Skeletal muscle tissue (tissue), 4 donors: ENCODE results near the gene AKAP10. TPM values are rescaled to one million over a fixed set of nuclear protein-coding genes. Genes with fewer than 3 reads are reported as not detected.
"Not testable (repeated sequence)": the region's sequence is repeated elsewhere in the genome, so short reads cannot be mapped to it uniquely, and the experiment has no call there.

Experiments
- H3K27ac ChIP-seq: one replicate; pipeline ENCODE4 v1.7.0; 2013; ENCODE audit warnings: mild to moderate bottlenecking, low read depth, low read length, inconsistent platforms
- H3K27me3 ChIP-seq, 3 donors: one replicate each; pipeline ENCODE4 v1.7.0; 2013; ENCODE audit warnings: low read length in 3 of 3; ENCODE audit not compliant: control insufficient read depth in 3 of 3, insufficient read depth in 3 of 3
- H3K36me3 ChIP-seq, 3 donors: one replicate each; pipeline ENCODE4 v1.7.0; 2013; ENCODE audit warnings: low read length in 3 of 3; ENCODE audit not compliant: control insufficient read depth in 3 of 3, insufficient read depth in 3 of 3
- H3K4me1 ChIP-seq, 3 donors: one replicate each; pipeline ENCODE4 v1.7.0; 2013; ENCODE audit warnings: low read length in 3 of 3, mild to moderate bottlenecking in 3 of 3; ENCODE audit not compliant: control insufficient read depth in 3 of 3, insufficient read depth in 3 of 3
- H3K4me3 ChIP-seq, 3 donors: one replicate each; pipeline ENCODE4 v1.7.0; 2013; ENCODE audit warnings: low read length in 3 of 3
- H3K9ac ChIP-seq, 3 donors: one replicate each; pipeline ENCODE4 v1.7.0; 2013; ENCODE audit warnings: low read length in 3 of 3, mild to moderate bottlenecking in 3 of 3, moderate library complexity in 2 of 3, low read depth in 1 of 3
- H3K9me3 ChIP-seq, 3 donors: one replicate each; pipeline ENCODE4 v1.7.0; 2013; ENCODE audit warnings: low read length in 3 of 3; ENCODE audit not compliant: control insufficient read depth in 3 of 3
- total RNA-seq: library from RNA; depleted of rRNA; stranded (reverse); fragments of >200 nt; gene quantifications from one replicate; pipeline ENCODE4 v1.2.3, GENCODE V29; 2014
- donor health status: Osteomylitis.

The AKAP10 gene
- total RNA-seq, 1 donor from 2014 or later = 15.7 TPM

DNA sequence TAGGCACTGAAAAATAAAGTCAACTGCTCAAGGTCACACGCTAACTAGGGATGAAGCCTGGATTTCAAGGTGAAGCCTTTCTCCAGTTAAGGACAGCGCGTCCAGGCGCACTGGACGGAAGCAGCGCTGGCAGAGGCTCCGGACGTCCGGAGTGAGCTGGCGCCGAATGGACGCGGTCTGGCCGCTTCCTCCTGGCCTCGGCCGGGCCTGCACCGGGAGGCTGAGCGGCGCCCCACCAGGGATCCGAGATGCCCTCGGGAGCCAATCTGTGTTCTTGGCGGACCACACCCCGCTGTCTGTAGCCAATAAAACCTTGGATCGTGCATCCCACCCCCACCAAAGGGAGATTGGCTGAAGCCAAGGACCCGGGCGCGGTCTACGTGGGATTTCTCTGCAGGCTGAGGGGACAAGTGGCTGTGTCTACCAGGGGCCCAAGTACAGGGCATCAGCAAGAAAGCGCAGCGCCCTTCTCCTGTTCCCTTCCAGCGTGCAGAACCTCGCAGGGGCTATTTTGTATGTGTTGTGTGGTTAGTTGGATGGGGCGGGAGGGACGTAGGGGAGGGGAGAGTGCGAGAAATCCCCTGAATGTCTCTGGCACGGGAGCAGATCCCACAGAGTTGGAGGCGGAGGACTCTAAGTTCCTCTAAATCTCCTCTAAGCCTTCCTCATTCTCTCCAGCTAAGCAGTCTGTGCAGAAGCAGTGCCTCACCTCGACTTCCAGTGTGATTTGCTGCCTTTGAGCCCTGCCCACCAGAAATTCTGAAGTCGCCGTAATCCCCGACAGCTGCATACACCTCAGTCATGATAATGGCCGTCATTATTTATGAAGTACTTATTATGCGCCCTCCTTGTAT lies 2.5 kb upstream of the AKAP10 start:
- Histone ChIP-seq H3K27ac (no peak overlapping the region), H3K9me3 (no peaks in the 10 kb centered on the region), H3K4me3 (peak overlapping the region in 1 of 3 donors; percentile 8)

DNA sequence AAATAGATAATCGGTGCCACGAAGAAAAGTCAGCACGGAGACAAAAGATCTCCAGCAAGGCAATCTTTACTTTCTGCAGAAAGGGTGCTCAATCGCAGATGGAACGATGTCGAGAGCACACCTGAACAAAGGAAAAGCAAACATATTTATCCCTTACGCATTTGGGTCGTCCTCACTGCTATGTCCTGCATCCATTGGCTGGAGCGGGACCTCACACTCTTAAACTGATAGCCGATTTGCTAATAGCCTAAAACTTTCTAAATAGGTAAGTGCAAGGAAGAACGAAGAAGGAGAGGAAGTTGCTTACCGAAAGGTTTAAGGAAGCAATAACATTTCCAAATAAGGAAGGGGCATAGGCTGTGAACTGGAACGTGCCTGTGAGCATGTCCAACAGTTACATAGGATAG lies 1.2 kb upstream of the AKAP10 start:
- Histone ChIP-seq H3K4me3 (no peak overlapping the region), H3K9ac (no peak overlapping the region), H3K36me3 (peaks cover 0 to 3% (median 0%) of the 10 kb centered on the region in 3 donors), H3K27ac (peak overlapping the region; percentile 87), H3K9me3 (no peaks in the 10 kb centered on the region), H3K27me3 (no peaks in the 10 kb centered on the region), H3K4me1 (peaks cover 9 to 21% (median 21%) of the 10 kb centered on the region in 3 donors)

More for the DNA sequence above, 2.5 kb upstream of the AKAP10 start:
- H3K9ac ChIP-seq = no peak overlapping the region
- peaks cover 0 to 2% (median 0%) of the 10 kb centered on the region in 3 donors for H3K36me3 ChIP-seq
- peaks cover 9 to 21% (median 19%) of the 10 kb centered on the region in 3 donors for H3K4me1 ChIP-seq
- H3K27me3 ChIP-seq = no peaks in the 10 kb centered on the region

DNA sequence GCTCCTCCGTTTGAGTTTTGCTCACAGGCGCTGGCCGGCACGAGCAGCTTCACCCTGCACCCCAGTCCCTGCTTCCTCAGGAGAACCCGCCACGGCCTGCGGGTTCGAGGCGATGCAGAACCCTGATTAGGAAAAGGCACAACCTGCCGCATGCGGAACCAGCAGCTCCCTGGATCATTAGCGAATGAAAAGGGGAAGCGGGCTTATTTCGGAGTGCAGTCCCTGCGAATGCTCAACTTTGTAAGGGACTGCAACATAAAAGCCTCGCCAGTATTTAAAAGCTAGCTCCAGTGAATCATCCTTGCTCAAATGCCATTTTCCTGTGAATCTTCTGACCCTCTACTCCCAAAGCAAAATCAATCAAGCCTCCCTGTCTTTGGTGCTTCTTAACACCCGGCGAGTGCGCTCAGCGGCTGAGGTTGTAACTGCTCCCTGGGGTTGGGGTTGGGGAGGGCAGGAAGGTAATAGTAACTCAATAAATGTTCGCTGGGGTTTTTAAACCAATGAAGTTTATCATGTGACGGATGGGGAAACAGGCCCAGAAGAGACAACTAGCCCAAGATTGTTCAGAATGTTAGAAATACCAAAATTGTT lies 678 bp upstream of the AKAP10 start:
- Histone ChIP-seq H3K9me3 (no peaks in the 10 kb centered on the region), H3K4me1 (peaks cover 9 to 21% (median 21%) of the 10 kb centered on the region in 3 donors), H3K4me3 (peak overlapping the region; percentile 83 to 94 (median 93)), H3K9ac (peak overlapping the region; percentile 86 to 91 (median 90)), H3K27me3 (no peaks in the 10 kb centered on the region), H3K36me3 (peaks cover 0 to 3% (median 0%) of the 10 kb centered on the region in 3 donors), H3K27ac (peak overlapping the region; percentile 87)

DNA sequence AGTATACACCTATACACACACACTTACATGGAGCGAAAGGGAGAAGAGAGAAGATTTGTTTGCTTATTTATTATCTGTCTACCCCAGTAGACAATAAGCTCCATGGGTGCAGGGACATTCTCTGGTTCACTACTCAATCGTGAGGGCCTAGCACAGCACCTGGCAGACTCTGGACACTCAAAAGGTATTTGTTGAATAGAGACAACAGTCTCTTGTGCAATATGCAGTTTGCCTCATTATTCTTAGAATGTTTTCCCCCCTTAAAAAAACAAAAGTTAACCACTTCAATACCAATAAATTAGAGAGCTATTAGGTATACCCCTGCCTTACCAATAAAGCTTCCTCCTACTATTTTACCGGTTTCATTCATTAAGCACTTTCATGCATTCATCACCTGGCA lies 2.0 kb downstream of the AKAP10 start:
- peaks cover 9 to 21% (median 21%) of the 10 kb centered on the region in 3 donors for H3K4me1 ChIP-seq
- H3K4me3 ChIP-seq = no peak overlapping the region
- H3K27ac ChIP-seq = no peak overlapping the region
- no peak overlapping the region for H3K9ac ChIP-seq
- no peaks in the 10 kb centered on the region for H3K27me3 ChIP-seq
- peaks cover 0 to 3% (median 0%) of the 10 kb centered on the region in 3 donors for H3K36me3 ChIP-seq
- no peaks in the 10 kb centered on the region for H3K9me3 ChIP-seq

DNA sequence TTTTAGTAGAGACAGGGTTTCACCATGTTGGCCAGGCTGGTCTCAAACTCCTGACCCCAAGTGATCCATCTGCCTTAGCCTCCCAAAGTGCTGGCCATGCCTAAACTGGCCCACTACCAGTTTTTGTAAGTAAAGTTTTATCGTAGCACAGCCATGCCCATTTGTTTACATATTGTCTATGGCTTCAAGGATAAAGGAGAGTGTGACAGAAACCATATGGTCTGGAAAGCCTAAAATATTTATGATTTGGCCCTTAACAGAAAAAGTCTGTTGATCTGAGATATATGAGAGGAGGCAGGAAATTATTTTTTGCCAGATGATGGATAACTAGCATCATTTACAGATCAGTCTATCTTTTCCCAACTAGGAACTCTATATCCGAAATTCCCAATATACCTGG lies 4.5 kb downstream of the AKAP10 start:
- peaks cover 2 to 15% (median 10%) of the 10 kb centered on the region in 3 donors for H3K36me3 ChIP-seq
- H3K9me3 ChIP-seq = no peaks in the 10 kb centered on the region
- H3K4me3 ChIP-seq = no peak overlapping the region
- H3K4me1 ChIP-seq = peaks cover 4 to 14% (median 12%) of the 10 kb centered on the region in 3 donors
- H3K9ac ChIP-seq = no peak overlapping the region
- H3K27me3 ChIP-seq = no peaks in the 10 kb centered on the region
- H3K27ac ChIP-seq = no peak overlapping the region

DNA sequence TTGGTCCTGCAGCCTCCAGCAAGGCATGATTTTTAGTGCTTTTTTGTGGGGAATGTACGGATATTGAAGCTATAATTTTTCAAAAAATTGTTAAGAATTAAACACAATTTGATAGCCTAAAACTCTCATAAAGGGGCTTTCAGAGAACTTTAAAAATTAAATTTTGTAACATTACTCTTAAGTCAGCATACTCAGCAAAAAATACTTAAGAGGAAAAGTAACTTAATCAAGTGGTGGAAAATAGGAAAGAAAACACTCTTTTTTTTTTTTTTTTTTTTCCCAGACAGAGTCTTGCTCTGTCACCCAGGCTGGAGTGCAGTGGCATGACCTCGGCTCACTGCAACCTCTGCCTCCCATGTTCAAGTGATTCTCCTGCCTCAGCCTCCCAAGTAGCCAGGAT lies 14.7 kb downstream of the AKAP10 start:
- H3K9ac ChIP-seq, H3K9me3 ChIP-seq: not testable (repeated sequence)
- peaks cover 6 to 36% (median 18%) of the 10 kb centered on the region in 3 donors for H3K36me3 ChIP-seq

DNA sequence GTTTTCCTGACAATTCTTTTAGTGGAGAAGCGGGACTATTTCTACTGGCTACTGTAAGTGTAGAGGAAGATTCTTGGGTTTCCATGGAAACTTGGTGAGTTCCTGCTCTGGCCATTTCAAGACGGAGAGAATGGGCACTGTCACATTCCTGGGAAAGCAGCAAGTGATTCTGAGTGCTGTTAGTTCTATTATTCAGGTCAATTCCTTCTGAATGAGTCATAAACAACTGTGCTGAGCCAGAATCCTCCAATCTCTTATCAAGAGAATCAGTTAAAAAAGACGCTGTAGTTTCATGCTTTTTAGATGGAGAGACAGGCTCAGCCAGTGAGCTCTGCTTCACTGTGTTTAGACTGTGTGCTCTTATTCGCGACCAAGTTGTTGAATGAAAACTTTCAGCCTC lies 19.6 kb downstream of the AKAP10 start:
- no peak overlapping the region for H3K9ac ChIP-seq
- H3K4me3 ChIP-seq = no peak overlapping the region
- H3K27ac ChIP-seq = no peak overlapping the region
- H3K36me3 ChIP-seq = peaks cover 8 to 27% (median 18%) of the 10 kb centered on the region in 3 donors
- H3K27me3 ChIP-seq = no peaks in the 10 kb centered on the region
- no peaks in the 10 kb centered on the region for H3K9me3 ChIP-seq
- no peaks in the 10 kb centered on the region for H3K4me1 ChIP-seq

More for the DNA sequence above, 14.7 kb downstream of the AKAP10 start:
- not testable (repeated sequence) for H3K4me1 ChIP-seq, H3K27me3 ChIP-seq, H3K27ac ChIP-seq, H3K4me3 ChIP-seq

DNA sequence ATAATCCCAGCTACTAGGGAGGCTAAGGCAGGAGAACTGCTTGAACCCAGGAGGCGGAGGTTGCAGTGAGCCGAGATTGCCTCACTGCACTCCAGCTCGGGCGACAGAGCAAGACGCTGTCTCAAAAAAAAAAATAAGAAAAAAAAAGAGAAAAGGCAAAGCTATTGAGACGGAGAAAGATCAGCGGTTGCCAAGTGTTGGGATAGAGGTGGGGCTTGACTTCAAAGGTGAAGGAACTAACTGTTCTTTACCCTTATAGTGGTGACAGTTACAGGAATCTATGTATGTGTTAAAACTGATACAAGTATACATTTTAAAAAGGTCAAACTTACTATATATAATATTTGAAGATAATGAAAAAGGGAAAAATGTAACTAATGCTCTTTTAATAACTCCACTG lies 22.5 kb downstream of the AKAP10 start:
- Histone ChIP-seq H3K4me1 (no peaks in the 10 kb centered on the region), H3K27me3 (no peaks in the 10 kb centered on the region), H3K36me3 (peaks cover 2 to 15% (median 15%) of the 10 kb centered on the region in 3 donors), H3K9me3 (no peaks in the 10 kb centered on the region), H3K27ac (no peak overlapping the region), H3K4me3 (no peak overlapping the region), H3K9ac (no peak overlapping the region)

DNA sequence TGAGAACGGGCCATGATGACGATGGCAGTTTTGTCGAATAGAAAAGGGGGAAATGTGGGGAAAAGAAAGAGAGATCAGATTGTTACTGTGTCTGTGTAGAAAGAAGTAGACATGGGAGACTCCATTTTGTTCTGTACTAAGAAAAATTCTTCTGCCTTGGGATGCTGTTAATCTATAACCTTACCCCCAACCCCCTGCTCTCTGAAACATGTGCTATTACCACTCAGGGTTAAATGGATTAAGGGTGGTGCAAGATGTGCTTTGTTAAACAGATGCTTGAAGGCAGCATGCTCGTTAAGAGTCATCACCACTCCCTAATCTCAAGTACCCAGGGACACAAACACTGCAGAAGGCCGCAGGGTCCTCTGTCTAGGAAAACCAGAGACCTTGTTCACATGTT lies 26.2 kb downstream of the AKAP10 start:
- not testable (repeated sequence) for H3K4me3 ChIP-seq, H3K4me1 ChIP-seq, H3K27me3 ChIP-seq, H3K9me3 ChIP-seq, H3K36me3 ChIP-seq, H3K27ac ChIP-seq, H3K9ac ChIP-seq

DNA sequence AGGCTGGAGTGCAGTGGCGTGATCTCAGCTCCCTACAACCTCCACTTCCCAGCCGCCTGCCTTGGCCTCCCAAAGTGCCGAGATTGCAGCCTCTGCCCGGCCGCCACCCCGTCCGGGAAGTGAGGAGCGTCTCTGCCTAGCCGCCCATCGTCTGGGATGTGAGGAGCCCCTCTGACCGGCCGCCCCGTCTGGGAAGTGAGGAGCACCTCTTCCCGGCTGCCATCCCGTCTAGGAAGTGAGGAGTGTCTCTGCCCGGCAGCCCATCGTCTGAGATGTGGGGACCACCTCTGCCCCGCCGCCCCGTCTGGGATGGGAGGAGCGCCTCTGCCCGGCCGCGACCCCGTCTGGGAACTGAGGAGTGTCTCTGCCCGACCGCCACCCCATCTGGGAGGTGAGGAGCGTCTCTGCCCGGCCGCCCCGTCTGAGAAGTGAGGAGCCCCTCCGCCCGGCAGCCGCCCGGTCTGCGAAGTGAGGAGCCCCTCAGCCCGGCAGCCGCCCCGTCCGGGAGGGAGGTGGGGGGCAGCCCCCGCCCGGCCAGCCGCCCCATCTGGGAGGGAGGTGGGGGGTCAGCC lies 26.9 kb downstream of the AKAP10 start:
- not testable (repeated sequence) for H3K27me3 ChIP-seq, H3K27ac ChIP-seq, H3K4me3 ChIP-seq, H3K36me3 ChIP-seq, H3K9ac ChIP-seq, H3K4me1 ChIP-seq, H3K9me3 ChIP-seq
